Activated naive CD4-positive, alpha-beta T cell treated with anti-CD3 and anti-CD28 coated beads, Interleukin-2, amount 50 U/mL, for 16 hours (primary cell): ENCODE data around the gene LRRC26.

Experiments used
- DNase-seq: peaks from one replicate; pipeline ENCODE4 v3.0.0-alpha.2; 2020

Gene LRRC26

GRCh38 chr9:137181680-137182079 is 11.8 kb upstream of the LRRC26 start:
- no peak for DNase-seq

GRCh38 chr9:137180491-137180890 is 10.6 kb upstream of the LRRC26 start:
- no peak for DNase-seq

- no peak for DNase-seq
Measured at GRCh38 chr9:137179761-137180160, 9.9 kb upstream of the LRRC26 start.

- no peak for DNase-seq
Measured at GRCh38 chr9:137178939-137179630, 9.2 kb upstream of the LRRC26 start.

GRCh38 chr9:137178201-137178938 is 8.5 kb upstream of the LRRC26 start:
- no peak for DNase-seq

- DNase-seq = no peak
Measured at GRCh38 chr9:137176302-137177182, 6.7 kb upstream of the LRRC26 start.

- no peak for DNase-seq
Measured at GRCh38 chr9:137175345-137175961, 5.6 kb upstream of the LRRC26 start.

GRCh38 chr9:137174722-137175293 is 5.0 kb upstream of the LRRC26 start:
- DNase-seq = no peak

GRCh38 chr9:137173796-137174664 is 4.2 kb upstream of the LRRC26 start:
- no peak for DNase-seq

- no peak for DNase-seq
Measured at GRCh38 chr9:137172901-137173795, 3.3 kb upstream of the LRRC26 start.

- DNase-seq = no peak
Measured at GRCh38 chr9:137171149-137171900, 1.5 kb upstream of the LRRC26 start.

GRCh38 chr9:137170486-137171148 is 766 bp upstream of the LRRC26 start:
- no peak for DNase-seq

GRCh38 chr9:137168904-137169856 is 671 bp downstream of the LRRC26 start:
- no peak for DNase-seq

- no peak for DNase-seq
Measured at GRCh38 chr9:137168573-137168903, 1.3 kb downstream of the LRRC26 start.

- DNase-seq = no peak
Measured at GRCh38 chr9:137167747-137168572, 1.9 kb downstream of the LRRC26 start.

GRCh38 chr9:137167277-137167746 is 2.5 kb downstream of the LRRC26 start:
- DNase-seq = no peak
